ENCODE measurements around the gene ROS1. TPM values are rescaled to one million over a fixed set of nuclear protein-coding genes. Genes with fewer than 3 reads are reported as not detected.

Gene ROS1
- total RNA-seq, 1 donor = not detected

DNA sequence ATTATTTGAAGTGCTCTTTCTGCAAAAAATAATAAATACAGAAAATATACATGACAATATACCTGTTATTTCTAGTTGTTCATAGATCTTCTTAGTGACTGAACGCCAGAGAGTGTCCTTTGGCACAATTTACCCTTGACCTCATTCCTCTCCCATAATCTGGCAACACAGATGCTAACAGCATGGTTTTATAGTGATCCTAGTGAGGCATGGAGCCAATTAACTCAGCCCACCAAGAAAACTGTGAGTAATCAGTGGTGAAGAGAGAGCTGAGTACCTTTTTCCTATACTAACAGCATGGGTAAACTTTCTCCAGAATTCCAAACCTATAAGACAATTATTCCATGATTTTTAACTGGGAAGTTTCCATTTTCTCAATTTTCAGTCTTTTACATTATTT is 99.3 kb downstream of the ROS1 start:
- DNase-seq (ENCODE audit: low read depth in 2 of 3, low spot score in 2 of 3) = no peak

DNA sequence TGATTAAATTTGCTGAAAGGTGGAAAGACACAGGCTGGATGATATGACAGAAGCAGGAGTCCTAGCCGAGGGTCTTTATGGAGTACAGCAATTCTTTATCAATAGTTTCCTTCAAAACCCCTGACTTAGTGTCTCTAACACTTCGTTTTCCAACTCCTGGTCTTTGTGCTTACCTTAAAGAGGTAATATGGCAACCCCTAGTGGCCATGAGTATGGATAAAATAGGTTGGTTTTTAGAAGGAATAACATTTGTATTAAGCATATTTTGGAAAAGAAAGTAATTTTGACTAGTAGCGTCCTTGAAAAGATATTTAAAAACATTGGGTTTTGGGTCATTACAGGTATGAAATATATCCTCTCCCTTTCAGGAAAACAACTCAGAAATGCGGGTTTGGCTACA is 108.5 kb downstream of the ROS1 start:
- no peak for DNase-seq (ENCODE audit: low read depth in 2 of 3, low spot score in 2 of 3)

DNA sequence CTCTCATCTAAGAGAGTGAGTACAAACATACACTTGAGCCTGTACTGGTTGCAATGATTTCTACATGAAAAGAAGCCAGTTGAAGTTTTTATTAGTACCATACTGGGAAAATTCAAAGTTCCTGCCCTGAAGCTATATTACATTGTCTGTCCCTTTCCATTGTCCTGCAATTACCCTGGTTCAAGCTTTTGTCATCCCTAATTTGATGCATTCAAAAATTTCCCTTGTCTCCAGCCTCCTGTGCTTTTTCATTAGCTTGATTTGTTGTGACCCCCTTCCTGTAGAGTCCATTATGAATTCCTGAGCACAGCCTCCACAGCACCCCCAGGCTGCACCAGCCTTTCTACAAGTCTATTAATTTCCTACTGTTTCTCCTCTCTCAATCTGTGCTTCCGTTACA is 114.0 kb downstream of the ROS1 start:
- DNase-seq (ENCODE audit: low read depth in 2 of 3, low spot score in 2 of 3) = no peak

DNA sequence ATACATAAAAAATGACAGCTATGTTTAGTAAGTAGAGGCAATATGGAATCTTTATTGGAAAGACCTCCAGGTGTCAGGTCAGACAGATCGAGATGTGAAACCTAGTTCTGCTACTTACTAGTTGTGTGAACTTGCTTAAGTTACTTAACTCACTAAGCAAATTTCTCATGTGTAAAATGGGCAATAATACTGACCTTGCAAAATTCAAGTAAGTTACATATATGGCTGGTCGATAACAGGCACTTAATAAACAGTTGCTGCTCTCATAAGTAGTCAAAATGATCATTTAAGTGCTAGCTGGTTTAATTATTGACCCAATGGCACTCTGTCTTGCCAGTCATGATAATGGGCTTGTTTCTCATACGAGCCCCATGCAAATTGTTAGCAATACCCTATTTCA is 114.4 kb downstream of the ROS1 start:
- no peak for DNase-seq (ENCODE audit: low read depth in 2 of 3, low spot score in 2 of 3)

DNA sequence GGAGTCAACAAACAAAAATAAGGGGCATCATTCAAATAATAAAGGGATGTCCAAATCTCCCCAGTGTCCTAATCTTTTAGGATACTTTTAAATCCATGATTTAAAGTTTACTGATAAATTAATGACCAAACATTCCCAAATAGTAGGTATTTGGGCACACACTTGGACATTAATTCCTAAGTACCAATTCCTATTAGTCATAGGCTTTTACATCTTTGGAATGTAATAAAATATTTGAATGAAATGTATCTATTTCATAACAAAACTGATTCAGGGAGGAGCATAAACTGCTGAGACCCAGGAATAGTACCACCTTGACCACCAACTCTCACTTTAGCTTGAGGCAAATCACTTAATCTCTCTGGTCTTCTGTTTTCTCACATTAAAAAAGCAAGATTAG is 116.1 kb downstream of the ROS1 start:
- DNase-seq (ENCODE audit: low read depth in 2 of 3, low spot score in 2 of 3) = no peak

DNA sequence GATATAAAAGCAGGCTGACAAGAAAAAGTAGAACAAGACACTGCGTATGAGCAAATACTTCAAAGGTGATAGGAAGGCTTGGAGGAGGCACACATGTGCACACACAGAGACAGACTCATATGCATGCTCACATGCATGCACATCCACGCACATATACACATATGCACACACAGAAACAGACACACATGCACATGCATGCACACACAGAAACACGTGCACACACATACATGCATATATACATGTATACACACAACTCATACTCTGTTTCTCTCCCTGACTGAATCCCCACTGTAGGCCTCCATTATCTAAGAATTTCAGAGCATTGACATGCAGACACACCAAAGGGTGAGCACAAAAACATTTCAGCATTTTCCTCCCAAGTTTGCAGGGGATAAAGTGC is 116.7 kb downstream of the ROS1 start:
- no peak for DNase-seq (ENCODE audit: low read depth in 2 of 3, low spot score in 2 of 3)

DNA sequence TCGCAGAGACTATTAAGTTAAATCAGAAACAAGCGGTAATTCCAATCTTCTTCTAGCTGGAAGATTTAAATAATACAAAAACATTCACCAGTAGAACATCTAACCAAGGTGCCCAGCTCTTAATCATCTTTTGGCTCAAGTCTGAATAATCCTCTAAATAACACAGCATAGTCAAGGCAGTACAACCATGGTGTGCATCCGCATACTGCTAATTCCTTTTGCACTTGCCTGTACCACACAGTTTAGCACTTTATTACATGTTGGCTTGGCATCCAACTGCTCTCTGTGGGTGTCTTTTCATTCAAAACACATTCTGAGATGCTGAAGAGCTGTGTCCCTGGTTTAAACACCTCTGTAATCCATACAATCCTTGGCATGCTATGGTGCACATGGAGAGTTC is 118.1 kb downstream of the ROS1 start:
- no peak for DNase-seq (ENCODE audit: low read depth in 2 of 3, low spot score in 2 of 3)

DNA sequence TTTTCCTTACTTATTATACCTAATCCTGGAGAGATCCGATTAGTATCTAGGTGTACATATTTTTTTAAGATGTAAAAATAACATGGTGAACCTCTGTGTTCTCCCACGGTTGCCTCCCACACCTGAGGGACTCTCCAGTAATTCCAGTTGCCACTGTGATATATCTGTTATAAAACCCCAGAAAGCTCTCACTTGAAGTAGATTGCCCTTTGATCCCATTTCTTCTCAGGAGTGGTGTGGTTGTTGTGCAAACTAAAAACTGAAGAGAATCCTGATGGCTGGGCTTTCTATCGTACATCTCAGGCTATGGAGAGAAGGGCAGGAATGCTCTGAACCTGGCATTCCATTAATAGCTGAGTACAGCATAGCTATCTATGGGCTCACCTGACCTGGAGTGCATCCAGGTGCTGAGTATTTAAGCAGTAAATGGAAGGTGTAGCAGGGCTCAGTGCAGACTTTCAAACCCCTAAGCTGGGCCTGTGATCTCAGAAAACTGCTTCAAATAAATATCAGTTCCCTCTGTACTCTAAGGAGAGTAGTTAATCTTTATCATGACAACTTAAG is 119.4 kb downstream of the ROS1 start:
- DNase-seq (ENCODE audit: low read depth in 2 of 3, low spot score in 2 of 3) = no peak

DNA sequence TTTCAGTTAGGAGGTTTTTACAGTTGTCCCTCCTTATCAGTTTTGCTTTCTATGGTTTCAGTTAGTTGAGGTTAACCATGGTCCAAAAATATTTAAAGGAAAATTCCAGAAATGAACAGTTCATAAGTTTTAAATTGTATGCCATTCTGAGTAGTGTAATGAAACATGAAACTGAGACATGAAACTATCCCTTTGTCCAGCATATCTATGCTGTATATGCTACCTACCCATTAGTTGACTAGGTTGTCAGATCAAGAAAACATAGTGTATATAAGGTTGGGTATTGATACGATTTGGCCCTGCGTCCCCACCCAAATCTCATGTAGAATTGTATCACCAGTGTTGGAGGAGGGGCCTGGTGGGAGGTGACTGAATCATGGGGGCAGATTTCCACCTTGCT is 121.3 kb downstream of the ROS1 start:
- no peak for DNase-seq (ENCODE audit: low read depth in 2 of 3, low spot score in 2 of 3)

DNA sequence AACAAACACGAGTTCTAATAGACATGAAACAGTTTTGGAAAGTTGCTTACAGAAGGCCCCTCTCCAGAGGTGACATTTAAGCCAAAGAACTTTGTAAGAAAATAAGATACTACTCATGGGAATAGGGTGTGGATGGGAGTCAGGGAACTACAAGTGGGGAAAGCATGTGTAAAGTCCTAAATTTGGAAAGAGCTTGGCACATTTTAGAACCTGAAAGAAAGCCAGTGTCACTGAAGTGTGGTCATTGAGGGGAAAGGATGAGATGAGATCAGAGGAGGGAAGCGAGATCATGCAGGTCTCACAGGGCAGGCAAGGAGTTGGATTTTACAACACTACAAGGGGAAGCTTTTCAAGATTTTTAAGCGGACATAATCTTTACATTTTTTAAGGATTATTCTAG is 122.4 kb downstream of the ROS1 start:
- no peak for DNase-seq (ENCODE audit: low read depth in 2 of 3, low spot score in 2 of 3)

DNA sequence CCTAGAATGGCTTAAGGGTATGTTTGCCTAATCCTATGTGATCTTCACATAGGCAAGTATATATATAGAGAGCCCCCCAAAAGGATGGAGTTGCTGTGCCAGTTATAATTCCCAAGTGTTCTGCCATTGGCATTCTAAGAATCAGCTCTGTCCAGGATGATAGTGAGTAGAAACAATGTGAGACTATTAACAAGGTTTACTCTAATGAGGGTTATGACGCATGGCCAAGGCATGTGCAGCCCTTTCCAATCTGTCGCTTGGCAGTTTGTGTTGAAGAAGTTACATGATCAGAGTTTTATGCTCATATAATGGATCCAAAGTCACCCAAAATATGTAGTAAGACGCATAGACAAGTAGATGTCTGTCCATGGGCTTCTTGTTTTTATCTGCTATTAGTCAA is 126.8 kb downstream of the ROS1 start:
- no peak for DNase-seq (ENCODE audit: low read depth in 2 of 3, low spot score in 2 of 3)

DNA sequence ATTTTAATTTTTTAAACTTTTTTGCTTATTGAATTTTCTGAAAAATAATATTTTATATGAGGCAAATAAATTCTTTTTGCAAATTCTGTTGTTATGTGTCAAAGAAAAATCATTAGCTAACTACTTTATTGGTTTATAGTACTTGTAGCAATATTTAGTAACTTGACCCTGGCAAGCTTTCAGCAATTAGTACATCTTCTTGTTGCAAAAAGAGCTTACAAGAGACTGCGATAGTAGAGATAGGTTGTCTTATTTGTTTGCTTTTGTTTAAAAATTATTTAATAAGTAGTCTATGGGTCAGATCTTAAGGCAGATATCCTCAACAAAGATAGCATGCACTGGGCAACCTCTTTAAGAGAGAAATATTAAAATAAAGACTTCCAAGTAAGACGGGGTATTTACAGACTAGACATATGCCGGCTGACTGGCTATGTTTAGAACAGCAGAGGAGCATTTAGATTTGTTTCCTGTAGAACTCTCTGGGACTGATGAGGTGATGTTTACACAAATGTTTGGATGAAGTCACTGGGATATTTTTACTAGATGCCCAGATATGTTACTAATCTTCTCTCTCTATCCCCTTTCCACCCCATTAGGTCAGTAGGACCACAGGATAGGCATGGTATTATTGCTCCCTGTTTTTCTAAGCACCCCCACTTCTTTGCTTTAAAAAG is 135.4 kb downstream of the ROS1 start:
- DNase-seq (ENCODE audit: low read depth in 2 of 3, low spot score in 2 of 3) = no peak

DNA sequence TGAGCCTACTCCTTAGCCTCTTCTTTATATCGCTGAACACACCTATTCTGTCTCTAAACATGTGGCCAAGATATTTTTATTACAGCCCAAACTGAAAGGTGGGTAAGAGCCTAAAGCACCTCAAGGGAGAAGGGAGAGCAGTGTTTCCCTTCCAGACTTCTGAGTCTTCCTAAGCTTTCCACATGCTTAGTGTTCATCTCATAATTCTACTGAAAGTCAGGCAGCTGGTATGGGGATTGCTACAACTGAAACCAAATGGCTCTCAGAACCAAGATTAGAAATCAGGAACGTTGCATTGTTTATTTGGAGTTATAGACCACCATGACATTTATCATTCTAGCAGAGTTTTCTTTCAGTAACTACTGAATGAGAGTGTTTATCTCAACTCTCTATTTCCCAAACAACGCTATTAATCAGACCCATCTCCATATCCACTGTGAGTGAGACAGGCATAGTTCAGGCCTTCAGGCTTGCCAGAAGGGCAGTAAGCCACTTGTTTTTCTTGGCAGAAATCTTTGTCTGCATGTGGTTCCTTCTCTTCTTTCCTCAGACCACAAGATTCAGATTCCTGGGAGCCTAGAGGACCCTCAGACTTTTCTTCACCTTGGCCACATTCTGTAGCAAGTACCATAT is 137.5 kb downstream of the ROS1 start:
- no peak for DNase-seq (ENCODE audit: low read depth in 2 of 3, low spot score in 2 of 3)

DNA sequence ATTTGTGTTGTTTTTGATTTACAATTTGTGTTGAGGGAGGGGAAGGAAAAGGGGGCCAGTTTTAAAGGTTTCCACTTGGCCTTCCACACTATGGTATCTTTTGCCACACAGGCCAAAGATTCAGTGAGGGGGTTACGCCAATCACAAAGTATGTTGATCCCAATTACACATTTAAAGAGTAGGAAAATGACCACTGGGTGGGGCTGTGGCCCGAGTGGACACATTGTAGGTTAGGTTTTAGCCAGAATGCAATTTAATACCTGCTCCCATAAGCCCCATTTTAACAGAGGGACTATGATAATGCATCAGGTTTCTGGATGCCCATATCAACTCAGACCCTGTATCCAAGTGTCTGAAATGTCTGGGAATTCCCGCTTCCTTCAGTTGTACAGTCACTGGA is 144.8 kb downstream of the ROS1 start:
- DNase-seq (ENCODE audit: low read depth in 2 of 3, low spot score in 2 of 3) = no peak

DNA sequence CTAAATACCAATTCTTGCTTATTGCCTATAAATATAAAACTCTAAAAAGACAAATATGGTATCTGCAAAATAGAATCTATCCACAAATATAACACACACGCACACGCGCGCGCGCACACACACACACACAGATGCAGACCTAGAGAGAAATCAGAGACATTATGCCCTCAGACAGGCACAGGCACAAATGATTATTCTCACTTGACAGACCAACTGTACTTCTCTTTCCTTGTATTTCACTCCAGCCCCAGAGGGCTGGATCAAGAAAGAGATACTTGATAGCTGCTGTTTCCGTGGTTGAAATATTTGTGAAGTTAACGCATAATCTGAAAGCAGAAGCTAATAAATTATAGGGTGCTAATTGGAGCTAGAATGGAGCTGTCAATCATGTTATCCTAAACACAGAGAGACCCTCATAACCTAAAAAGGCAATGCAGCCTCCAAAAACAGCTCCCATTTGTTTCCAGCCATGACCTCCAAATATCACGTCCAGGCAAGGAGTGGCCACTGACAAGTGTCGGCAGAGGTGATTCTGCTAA is 148.9 kb downstream of the ROS1 start:
- no peak for DNase-seq (ENCODE audit: low read depth in 2 of 3, low spot score in 2 of 3)

DNA sequence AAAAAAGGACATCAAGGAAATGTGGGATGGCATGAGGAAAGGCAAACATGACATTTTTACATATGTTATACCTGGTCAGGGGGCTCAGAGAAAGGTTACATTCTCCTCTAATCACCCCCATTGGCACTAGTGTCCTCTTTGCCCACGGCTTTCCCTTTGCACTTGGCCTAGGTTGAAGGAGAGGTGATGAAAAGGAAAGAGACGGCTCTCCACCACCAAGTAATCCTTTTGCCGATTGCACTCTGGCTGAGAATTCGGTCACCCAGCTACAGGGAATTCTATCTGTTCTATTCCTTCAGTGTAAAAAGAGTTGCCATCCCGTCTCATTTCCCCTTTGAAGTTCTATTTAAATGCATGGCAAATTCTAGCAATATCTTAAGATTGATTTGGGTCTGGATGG is 150.0 kb downstream of the ROS1 start:
- DNase-seq (ENCODE audit: low read depth in 2 of 3, low spot score in 2 of 3) = no peak

DNA sequence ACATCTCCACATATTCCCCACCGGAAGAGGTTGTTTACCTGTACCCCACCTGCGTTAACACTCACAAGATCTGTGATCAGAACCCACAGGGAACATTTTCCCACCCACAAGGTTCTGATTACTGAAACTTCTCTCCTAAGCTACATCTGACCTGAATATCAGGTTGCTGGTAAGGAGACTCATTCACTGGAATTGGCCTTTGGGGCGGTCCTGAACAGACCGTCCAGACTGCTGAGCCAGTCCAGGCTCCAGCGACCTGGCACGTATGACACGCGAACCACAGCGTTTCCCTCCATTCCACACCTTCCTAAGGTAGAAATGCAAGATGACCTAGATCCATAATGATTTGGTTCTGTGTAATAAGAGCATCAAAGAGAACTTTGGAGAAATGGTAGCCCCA is 150.5 kb downstream of the ROS1 start:
- no peak for DNase-seq (ENCODE audit: low read depth in 2 of 3, low spot score in 2 of 3)

DNA sequence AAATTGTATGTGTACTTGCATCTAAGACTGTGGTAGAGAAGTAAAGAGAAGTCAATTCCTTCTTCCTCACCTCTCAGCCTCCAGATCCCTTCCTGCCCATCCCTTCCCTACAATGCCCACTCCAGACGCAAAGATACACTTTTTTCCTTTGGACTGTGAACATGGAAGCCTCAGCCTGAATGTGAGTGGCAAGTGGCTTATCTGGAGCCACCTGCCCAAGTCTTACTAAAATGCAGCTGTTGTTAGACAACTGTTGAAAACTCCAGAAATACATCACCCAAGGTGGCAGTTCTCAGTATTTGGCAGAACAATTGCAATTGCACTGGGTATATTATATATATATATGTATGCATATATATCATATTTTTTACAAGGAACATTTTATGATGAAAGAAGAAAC is 152.9 kb downstream of the ROS1 start:
- DNase-seq (ENCODE audit: low read depth in 2 of 3, low spot score in 2 of 3) = no peak

DNA sequence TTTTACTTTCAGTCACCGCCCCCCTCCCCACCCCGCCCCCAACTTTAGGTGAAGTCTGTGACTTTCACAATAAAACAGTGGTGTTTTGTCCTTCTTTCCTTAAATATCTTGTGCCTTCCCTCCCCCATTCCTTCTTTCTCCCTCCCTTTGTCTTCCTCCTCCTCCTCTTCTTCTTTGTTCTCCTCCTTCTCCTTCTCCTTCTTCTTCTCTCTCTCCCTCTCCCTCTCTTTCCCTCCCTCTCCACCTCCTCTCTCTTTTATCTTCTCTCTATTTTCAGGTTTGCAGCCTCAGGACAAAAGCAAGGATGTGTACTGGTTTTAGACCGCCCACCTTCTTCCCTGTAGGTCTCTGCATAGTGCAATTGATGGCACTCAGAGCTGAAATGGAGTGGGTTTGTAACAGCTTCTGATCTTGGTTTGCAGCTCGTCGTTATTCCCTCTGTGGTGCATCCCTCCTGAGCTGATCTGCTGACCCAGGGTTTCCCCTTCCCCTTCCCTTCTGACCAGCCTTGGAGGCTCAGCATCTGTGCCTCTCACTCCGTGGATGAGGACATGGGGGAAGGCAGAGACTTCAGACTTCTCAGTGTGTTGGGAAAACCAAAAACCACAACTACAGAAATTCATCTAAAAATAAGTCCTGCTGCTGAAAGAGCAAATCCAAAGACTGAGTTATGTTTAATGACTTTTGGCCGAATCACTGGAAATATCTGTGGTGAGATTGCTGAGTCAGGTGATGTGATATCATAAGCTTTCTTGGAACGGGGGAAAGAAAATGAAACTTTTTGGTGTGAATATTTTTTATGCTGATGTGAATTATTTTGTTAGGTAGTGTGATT is 153.5 kb downstream of the ROS1 start:
- DNase-seq (ENCODE audit: low read depth in 2 of 3, low spot score in 2 of 3) = no peak

DNA sequence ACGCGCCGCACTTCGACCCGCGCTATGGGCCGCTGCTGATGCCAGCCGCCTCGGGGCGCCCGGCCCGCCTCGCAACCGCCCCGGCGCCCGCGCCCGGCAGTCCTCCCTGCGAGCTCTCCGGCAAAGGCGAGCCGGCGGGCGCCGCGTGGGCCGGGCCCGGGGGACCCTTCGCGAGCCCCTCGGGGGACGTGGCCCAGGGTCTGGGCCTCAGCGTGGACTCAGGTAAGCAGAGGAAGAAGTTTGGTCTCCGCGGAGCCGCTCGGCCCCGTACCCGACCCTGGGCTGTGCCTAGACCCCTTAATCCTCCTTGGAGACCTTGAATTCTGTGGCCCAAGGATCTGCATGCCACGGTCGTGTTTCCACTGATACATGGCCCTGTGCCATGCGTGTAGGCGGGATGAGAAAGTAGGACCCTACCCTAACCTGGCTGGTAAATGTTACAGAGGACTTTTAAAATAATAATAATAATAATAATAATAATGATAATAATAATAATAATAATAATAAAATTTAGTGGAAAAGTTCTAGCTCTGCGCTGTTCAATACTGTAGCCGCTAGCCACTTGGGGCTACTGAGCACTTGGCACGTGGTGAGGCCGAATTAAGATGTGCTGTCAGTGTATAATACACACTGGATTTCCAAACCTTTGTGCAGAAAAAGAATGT is 154.8 kb downstream of the ROS1 start:
- DNase-seq (ENCODE audit: low read depth in 2 of 3, low spot score in 2 of 3) = no peak
